GM12892 (cell line): ENCODE measurements around the gene TMEM63A.

Experiments used
- POLR2A ChIP-seq: IDR thresholded peaks from 2 replicates; pipeline ENCODE4 v1.6.1; 2011; ENCODE audit warnings: low read depth, low read length, control low read depth
- POLR2AphosphoS5 ChIP-seq: IDR thresholded peaks from 2 replicates; pipeline ENCODE4 v1.6.1; 2011; ENCODE audit warnings: low read depth, low read length, control low read depth

GRCh38 chr1:225881081-225881958 is 860 bp downstream of the TMEM63A start:
- TF ChIP-seq POLR2AphosphoS5 (no peak), POLR2A (no peak)
